Central memory CD8-positive, alpha-beta T cell (primary cell): ENCODE data around the gene OARD1.

Source experiments
- ATAC-seq: fragments of 150-1000 bp; cut with Tn5 transposase; replicated peaks from 2 replicates; pipeline ENCODE4 v1.10.0; 2022; ENCODE audit warnings: mild to moderate bottlenecking, moderate FRiP score, moderate number of reproducible peaks; ENCODE audit not compliant: poor library complexity, severe bottlenecking; ENCODE audit errors: extremely low read depth
- DNase-seq, 2 donors: peaks; one replicate each; pipeline ENCODE4 v3.0.0; 2021; ENCODE audit warnings: low spot score in 2 of 2
- H3K27ac Mint-ChIP-seq: one replicate; pipeline ENCODE4 v1.8.0; 2022; ENCODE audit warnings: low read depth, mild to moderate bottlenecking, moderate library complexity, mixed read lengths
- H3K27me3 Mint-ChIP-seq: one replicate; pipeline ENCODE4 v1.8.0; 2022; ENCODE audit warnings: mixed read lengths
- H3K36me3 Mint-ChIP-seq: one replicate; pipeline ENCODE4 v1.8.0; 2022; ENCODE audit warnings: mild to moderate bottlenecking, moderate library complexity, mixed read lengths; ENCODE audit not compliant: insufficient read depth
- H3K4me1 Mint-ChIP-seq: one replicate; pipeline ENCODE4 v1.8.0; 2022; ENCODE audit warnings: mixed read lengths
- H3K4me3 Mint-ChIP-seq: one replicate; pipeline ENCODE4 v1.8.0; 2022; ENCODE audit warnings: mild to moderate bottlenecking, moderate library complexity, mixed read lengths
- H3K9me3 Mint-ChIP-seq: one replicate; pipeline ENCODE4 v1.8.0; 2022; ENCODE audit warnings: mixed read lengths

OARD1 gene

DNA sequence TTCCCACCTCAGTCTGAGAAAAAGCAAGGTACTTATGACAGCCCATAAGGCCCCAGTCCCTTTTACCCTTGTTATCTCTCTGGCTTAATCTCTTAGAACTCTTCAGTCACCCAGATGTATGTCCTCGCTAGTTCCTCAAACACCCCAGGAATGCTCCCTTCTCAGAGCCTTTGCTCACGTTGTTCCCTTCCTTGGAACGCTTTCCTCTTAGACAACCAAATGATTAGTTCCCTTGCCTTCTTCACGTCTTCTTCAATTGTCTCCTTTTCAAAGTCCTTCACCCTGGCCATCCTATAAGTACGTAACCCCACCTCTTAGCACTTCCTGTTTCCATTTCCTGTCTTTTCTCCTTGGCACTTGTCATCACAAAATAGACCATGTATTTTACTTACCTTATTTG is 20.3 kb downstream of the OARD1 start:
- no peak overlapping the region for H3K4me3 Mint-ChIP-seq
- peak overlapping the region; percentile 11 for H3K27ac Mint-ChIP-seq
- DNase-seq, result no peak
- peaks cover 3% of the 10 kb centered on the region for H3K36me3 Mint-ChIP-seq
- ATAC-seq, result no peak
- H3K4me1 Mint-ChIP-seq, result peaks cover 12% of the 10 kb centered on the region
- H3K9me3 Mint-ChIP-seq, result no peaks in the 10 kb centered on the region
- no peaks in the 10 kb centered on the region for H3K27me3 Mint-ChIP-seq

DNA sequence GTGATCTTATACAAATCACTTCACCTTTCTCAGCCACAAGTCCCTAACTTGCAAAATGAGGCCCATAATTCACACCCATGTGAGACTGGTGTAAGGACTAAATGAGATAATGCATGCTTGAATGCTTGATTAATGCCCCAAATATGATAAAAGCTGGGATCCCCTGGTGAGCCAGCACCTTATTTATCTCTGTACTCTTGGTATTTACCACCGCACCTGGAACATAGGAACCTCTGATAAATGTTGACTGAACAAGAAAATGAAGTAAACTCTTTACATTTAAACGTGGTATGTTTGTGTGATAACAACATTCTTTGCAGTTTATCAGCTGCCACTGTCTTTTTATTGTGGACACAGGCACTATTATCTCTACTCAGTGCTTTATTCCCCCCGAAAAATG is 21.6 kb downstream of the OARD1 start:
- DNase-seq (no peak), ATAC-seq (no peak)
- H3K4me3 Mint-ChIP-seq, result no peak overlapping the region
- no peaks in the 10 kb centered on the region for H3K27me3 Mint-ChIP-seq
- no peak overlapping the region for H3K27ac Mint-ChIP-seq
- H3K9me3 Mint-ChIP-seq, result no peaks in the 10 kb centered on the region
- peaks cover 12% of the 10 kb centered on the region for H3K4me1 Mint-ChIP-seq
- peaks cover 3% of the 10 kb centered on the region for H3K36me3 Mint-ChIP-seq

DNA sequence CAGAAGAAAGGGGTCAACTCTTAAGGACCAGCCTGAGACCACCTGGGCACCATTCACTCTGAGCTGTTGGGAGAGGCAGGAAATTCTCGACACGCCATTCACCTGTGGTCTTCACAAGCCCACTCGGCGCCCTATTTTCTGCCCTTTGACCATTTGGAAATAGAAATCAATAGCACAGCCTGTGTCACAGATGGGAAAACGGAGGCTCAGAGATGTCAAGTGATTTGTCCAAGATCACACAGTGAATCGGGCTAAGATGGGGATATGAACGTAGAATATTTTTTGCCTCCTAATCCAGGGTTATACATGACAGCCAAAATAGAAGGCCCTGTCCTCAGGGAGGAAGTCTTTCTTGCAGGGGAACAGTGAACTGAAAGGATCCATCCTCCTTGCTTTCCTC is 22.2 kb downstream of the OARD1 start:
- ATAC-seq (no peak), DNase-seq (no peak)
- no peaks in the 10 kb centered on the region for H3K27me3 Mint-ChIP-seq
- no peak overlapping the region for H3K27ac Mint-ChIP-seq
- H3K36me3 Mint-ChIP-seq, result peaks cover 3% of the 10 kb centered on the region
- H3K4me1 Mint-ChIP-seq, result peaks cover 12% of the 10 kb centered on the region
- H3K9me3 Mint-ChIP-seq, result no peaks in the 10 kb centered on the region
- no peak overlapping the region for H3K4me3 Mint-ChIP-seq

DNA sequence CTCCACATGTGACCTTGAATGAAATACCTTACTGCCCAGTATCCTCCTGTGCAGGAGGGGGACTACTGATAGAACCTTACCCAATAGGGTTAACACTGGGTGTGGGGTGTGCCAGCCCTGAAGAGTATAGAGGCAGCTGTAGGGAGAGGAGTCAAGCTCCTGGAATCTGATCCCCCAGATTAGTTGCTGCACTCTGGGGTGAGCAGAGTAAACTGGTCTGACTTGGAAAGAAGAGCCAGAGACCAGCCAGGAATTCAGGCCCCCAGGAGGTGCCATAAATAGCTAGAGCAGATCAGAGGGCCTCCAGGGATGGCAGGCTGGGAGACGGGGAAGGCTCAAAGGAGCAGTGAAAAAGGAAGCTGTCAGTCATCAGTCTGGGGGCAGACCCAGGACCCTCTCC is 22.6 kb downstream of the OARD1 start:
- H3K9me3 Mint-ChIP-seq, result no peaks in the 10 kb centered on the region
- no peak for DNase-seq
- H3K36me3 Mint-ChIP-seq, result peaks cover 2% of the 10 kb centered on the region
- H3K4me1 Mint-ChIP-seq, result peaks cover 12% of the 10 kb centered on the region
- no peak for ATAC-seq
- no peaks in the 10 kb centered on the region for H3K27me3 Mint-ChIP-seq
- no peak overlapping the region for H3K4me3 Mint-ChIP-seq
- H3K27ac Mint-ChIP-seq, result no peak overlapping the region

DNA sequence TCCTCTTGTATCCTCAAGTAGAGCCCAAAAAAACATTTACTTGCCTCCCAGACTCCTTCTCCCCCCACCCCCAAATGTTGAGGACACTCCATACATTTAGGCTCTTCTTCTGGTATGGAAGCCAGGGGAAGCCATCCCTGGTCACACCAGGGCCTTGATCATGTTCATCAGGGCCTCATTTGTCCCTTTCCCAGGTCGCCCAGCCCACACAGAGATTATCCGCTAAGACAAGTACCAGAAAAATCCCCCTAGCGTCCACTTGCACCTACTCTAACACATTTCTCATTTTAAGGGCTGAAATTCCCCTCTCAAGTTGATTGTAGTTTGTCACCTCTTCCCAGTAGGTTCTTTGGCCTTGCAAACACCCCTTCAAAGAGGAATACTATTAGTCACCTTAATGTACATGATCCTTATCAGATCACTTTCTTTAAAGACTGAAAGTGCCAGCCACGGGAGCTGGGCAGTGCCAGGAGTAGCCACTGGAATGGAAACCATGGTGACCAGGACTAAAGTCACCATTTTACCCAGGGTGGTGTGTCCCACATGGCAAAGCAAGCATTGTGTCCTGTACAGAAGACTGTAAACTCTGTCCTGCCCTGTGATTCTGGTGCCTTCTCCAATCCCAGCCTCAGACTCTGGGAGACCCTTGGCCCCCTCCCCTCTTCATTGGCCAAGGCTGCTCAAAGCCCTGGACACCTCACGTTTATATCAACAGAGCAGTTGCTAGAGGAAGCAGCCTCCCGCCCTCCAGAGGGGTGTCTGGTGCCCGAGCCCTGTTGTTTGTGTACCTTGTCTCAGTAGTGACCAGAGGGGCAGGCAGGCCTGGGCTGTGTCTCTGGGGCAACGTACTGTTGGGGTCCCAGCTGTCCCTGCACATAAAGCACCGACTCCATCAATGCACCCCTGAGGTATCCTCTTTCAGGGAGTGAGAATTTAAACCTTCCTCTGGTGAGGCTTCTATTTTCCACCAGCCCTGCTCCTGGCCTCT is 24.1 kb downstream of the OARD1 start:
- Mint-ChIP-seq H3K27ac (no peak overlapping the region), H3K4me1 (peaks cover 12% of the 10 kb centered on the region), H3K36me3 (no peaks in the 10 kb centered on the region), H3K4me3 (no peak overlapping the region), H3K27me3 (no peaks in the 10 kb centered on the region), H3K9me3 (no peaks in the 10 kb centered on the region)
- ATAC-seq (no peak), DNase-seq (no peak)

DNA sequence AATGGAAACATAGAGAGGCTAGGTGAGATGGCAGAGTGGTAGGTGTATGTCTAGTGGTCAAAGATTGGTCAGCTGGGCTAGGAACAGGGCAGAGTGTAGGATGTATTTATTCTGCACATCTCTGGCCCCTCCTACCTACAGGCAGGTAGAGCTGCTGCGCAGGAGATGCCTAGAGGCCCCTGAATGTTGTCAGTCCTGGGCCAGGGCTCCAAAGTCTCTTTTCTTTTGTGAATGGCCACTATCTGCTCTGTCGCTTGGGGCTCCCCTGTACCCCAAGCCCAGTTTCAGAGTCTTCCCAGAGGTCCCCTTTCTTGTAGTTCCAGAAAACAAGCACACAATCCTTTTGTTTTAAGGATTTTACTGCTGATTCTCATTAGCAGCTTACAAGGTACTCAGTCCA is 24.9 kb downstream of the OARD1 start:
- Mint-ChIP-seq H3K9me3 (no peaks in the 10 kb centered on the region), H3K4me1 (peaks cover 7% of the 10 kb centered on the region), H3K27ac (no peak overlapping the region), H3K4me3 (no peak overlapping the region), H3K27me3 (no peaks in the 10 kb centered on the region), H3K36me3 (no peaks in the 10 kb centered on the region)
- DNase-seq, result no peak
- no peak for ATAC-seq

DNA sequence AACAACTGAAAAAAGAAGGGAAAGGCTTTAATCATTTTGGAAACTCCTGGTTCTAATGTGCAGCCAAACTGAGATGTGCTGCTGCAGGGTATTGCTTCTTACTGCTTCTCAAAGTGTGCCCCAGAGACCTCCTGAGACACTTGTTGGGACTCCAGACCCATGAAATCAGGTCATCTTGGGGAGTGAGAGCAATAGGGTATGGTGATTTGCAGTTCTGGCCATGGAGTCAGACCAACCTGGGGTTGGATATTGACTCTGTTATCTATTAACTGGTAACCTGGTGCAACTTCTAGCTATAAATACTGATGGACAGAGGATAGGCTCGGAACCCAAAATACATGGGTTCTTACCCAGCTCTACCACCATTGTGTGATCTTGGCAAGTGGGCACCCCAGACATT is 26.1 kb downstream of the OARD1 start:
- ATAC-seq (no peak), DNase-seq (no peak)
- no peak overlapping the region for H3K27ac Mint-ChIP-seq
- no peaks in the 10 kb centered on the region for H3K4me1 Mint-ChIP-seq
- H3K36me3 Mint-ChIP-seq, result no peaks in the 10 kb centered on the region
- H3K4me3 Mint-ChIP-seq, result no peak overlapping the region
- no peaks in the 10 kb centered on the region for H3K27me3 Mint-ChIP-seq
- H3K9me3 Mint-ChIP-seq, result no peaks in the 10 kb centered on the region

DNA sequence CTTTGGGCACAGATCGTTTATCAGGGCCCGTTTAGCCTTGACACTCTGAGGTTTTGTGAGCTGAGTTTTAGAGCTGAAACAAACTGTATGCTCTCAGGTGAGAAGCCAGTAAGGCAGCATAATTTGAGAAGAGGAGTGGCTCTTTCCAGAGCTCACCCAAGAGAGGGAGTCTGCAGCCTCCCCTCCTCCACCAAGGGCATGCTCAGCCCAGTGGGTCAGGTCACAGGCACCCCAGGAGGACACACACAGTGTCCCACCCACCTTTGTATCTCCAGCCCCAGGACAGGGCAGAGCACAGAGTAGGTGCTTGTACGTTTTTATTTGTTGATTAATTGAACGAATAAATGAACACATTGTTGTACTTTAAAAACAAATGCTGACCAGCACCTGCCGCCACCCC is 26.5 kb downstream of the OARD1 start:
- Mint-ChIP-seq H3K4me3 (no peak overlapping the region), H3K36me3 (no peaks in the 10 kb centered on the region), H3K9me3 (no peaks in the 10 kb centered on the region), H3K27me3 (no peaks in the 10 kb centered on the region), H3K27ac (no peak overlapping the region), H3K4me1 (no peaks in the 10 kb centered on the region)
- ATAC-seq, result no peak
- no peak for DNase-seq

DNA sequence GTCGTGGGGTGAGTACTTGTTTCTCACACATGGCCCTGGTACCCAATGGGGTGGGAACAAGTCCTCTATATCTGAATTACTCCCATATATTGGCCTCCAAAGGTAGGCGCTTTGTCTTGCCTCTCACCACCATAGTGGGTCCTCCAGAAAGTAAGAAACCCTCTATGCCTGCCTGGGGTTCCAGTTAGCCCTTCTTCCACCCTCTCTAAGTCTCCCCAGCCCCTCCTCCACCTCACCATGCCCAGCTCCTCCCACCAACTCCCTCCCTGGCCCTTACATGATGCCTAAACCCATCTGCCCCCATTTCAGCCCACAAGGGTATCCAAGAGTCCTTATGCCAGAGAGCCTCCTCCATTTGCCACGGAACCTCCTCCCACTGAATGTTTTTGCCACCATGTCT is 29.0 kb downstream of the OARD1 start:
- no peaks in the 10 kb centered on the region for H3K4me1 Mint-ChIP-seq
- H3K27ac Mint-ChIP-seq, result no peak overlapping the region

DNA sequence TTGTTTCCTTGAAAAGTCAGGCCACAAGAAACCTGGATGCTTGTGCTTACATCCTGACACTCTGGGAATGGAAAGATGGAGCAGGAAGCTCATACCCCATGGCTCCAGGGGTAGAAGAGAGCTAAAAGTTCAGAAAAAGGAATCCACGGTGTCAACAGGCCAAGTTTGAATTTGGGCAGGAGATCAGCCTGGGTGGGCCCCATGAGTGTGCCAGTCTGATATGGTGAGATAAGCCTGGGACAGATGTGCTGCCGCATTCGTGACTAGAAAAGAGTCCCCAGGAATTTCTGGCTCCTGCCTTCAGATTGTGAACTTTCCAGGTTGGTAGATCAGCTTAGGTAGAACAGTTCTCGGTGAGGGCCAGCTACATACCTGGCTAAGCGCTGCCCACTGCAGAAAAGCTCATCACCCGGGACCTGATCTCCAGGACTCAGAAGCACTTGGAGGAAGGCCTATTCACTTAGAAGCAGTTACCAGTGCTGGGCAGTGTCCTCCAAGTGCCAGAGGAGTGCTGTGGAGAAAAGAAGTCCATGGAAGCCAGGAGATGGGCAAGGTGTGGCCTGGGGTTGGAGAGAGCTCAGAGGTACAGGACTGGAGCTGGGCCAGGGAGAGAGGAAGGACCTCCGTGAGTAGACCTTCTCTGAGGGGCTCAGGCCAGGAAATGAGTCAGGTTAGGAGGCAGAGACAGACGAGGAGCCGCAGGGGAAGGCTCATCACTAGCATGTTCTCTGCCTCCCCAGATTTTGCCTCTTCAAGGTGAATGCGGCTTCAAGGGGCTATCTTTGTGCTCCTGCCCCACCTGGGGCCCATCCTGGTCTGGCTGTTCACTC is 29.7 kb downstream of the OARD1 start, which contains the start of gene TSPO2:
Gene TSPO2, plus strand, starts transcription at position 242 of the 830 bp plus-strand sequence. Its CDS starts 519 bp downstream, at position 761.
- DNase-seq (no peak), ATAC-seq (no peak)
- H3K36me3 Mint-ChIP-seq, result no peaks in the 10 kb centered on the region
- H3K4me1 Mint-ChIP-seq, result no peaks in the 10 kb centered on the region
- H3K27me3 Mint-ChIP-seq, result no peaks in the 10 kb centered on the region
- H3K4me3 Mint-ChIP-seq, result no peak within 1 kb of the TSS
- H3K9me3 Mint-ChIP-seq, result no peaks in the 10 kb centered on the region
- H3K27ac Mint-ChIP-seq, result peak within 1 kb of the TSS; percentile 47

More for the DNA sequence above, 29.0 kb downstream of the OARD1 start:
- H3K4me3 Mint-ChIP-seq, result no peak overlapping the region
- no peaks in the 10 kb centered on the region for H3K9me3 Mint-ChIP-seq
- DNase-seq, result no peak
- no peaks in the 10 kb centered on the region for H3K27me3 Mint-ChIP-seq
- no peaks in the 10 kb centered on the region for H3K36me3 Mint-ChIP-seq
- ATAC-seq, result no peak

DNA sequence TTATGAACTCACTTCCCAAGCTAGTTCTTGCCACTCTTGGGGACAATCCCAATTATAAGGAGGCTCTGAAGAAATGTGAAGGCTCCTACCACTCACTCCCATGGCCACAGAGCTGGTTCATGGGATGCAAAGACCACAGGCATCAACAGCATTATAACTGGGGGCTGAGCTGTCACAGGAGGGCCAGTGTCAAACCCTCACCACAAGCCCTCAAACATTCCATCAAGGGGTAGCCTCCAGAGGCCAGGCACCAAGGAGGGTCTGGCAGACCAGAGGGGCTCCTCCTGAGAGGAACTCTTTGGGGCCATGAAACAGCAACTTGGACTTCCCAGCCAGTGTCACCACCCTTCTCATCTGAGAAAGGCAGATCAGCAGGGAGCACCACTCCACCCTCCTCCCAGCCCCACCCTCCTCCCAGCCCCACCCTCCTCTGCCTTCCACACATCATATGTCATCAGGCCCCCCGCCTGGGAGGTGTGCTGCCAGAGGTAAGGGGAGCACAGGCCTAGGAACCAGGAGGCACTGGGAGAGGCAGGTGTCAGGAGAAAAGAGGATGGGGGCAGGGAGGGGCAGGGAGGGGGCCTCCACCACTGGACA is 31.1 kb downstream of the OARD1 start:
- H3K4me3 Mint-ChIP-seq, result no peak overlapping the region
- H3K4me1 Mint-ChIP-seq, result no peaks in the 10 kb centered on the region
- H3K27ac Mint-ChIP-seq, result no peak overlapping the region
- no peaks in the 10 kb centered on the region for H3K36me3 Mint-ChIP-seq
- no peaks in the 10 kb centered on the region for H3K27me3 Mint-ChIP-seq
- no peak for DNase-seq
- ATAC-seq, result no peak
- no peaks in the 10 kb centered on the region for H3K9me3 Mint-ChIP-seq

DNA sequence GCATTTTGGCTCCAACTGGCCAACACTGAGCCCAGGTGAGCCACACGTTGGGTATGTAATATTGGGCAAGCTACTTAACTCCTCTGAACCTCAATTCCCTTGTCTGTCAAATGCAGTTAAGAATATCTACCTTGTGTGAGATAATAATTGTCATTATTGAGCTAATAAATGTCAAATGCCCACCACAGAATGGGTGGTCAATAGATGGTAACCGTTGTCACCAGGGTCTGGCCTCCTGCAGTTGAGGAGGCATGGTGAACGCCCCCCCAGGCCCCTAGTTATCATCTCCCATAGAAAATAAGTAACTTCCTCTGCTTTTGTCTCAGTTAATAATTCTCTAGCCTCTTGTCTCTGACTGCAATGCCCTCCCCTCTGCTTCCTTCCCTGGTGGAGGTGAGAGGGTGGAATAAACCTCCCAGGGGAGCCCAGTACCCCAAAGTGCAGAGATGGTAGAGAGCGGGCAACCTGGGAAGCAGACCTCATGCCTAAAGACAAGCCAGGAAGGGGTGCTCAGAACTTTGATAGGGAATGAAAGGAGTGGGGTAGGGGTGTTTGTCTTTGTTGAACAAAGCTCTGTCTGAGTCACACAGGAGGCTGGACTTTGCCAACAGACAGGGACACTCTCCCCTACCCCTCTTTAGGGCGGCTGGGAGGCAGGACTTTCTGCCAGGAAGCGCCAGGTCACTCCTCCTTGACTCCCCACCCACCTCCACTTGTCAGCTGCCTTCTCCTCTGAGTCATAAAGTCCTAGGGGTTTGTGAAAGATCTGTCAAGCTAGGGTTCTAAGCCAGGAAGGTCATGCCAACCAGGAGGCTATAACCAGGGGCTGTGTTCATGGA is 31.8 kb downstream of the OARD1 start:
- Mint-ChIP-seq H3K27me3 (no peaks in the 10 kb centered on the region), H3K9me3 (no peaks in the 10 kb centered on the region), H3K36me3 (no peaks in the 10 kb centered on the region), H3K4me3 (no peak overlapping the region), H3K27ac (no peak overlapping the region), H3K4me1 (no peaks in the 10 kb centered on the region)
- ATAC-seq (no peak), DNase-seq (no peak)
